PC-9 (cell line): ENCODE data around the gene F5.

Experiments used
- EZH2 ChIP-seq: fragments of 200-600 bp; sonication (generic); IDR thresholded peaks from 2 replicates; pipeline ENCODE4 v1.8.0; 2017; ENCODE audit warnings: antibody characterized with exemption, low read depth
- TF ChIP-seq, protein P1 (sequence below): fragments of 200-600 bp; sonication (generic); conservative IDR thresholded peaks from 2 replicates; pipeline ENCODE4 v1.6.1; 2017; ENCODE audit warnings: mixed run types, antibody characterized with exemption, mild to moderate bottlenecking, moderate library complexity

DNA sequence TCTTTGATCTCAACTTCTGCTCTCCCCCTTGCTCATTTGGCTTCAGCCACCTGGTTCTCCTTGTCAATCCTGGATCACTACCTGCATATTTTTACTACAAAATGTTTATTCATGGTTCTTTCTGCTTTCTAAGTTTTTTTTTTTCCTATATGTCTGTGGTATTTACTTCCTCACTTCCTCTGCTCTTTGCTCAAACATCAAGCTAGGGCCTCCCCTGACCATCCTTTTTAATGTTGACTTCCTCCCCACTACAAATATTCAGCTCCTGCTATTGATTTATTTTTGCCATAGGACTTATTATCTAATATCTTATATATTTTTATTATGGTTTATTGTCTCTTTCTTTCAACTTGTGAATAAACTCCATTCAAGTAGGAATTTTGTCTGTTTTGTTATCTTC lies 86.5 kb downstream of the F5 start:
- TF ChIP-seq, protein P1, sequence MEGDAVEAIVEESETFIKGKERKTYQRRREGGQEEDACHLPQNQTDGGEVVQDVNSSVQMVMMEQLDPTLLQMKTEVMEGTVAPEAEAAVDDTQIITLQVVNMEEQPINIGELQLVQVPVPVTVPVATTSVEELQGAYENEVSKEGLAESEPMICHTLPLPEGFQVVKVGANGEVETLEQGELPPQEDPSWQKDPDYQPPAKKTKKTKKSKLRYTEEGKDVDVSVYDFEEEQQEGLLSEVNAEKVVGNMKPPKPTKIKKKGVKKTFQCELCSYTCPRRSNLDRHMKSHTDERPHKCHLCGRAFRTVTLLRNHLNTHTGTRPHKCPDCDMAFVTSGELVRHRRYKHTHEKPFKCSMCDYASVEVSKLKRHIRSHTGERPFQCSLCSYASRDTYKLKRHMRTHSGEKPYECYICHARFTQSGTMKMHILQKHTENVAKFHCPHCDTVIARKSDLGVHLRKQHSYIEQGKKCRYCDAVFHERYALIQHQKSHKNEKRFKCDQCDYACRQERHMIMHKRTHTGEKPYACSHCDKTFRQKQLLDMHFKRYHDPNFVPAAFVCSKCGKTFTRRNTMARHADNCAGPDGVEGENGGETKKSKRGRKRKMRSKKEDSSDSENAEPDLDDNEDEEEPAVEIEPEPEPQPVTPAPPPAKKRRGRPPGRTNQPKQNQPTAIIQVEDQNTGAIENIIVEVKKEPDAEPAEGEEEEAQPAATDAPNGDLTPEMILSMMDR, result no peak
- TF ChIP-seq EZH2, result no peak
